GM21447 (cell line): ENCODE results near the gene NR2E3.
"Not testable (repeated sequence)": the region's sequence is repeated elsewhere in the genome, so short reads cannot be mapped to it uniquely, and the experiment has no call there.

Experiments
- ATAC-seq: cut with Tn5 transposase; IDR thresholded peaks from one replicate; pipeline ENCODE4 v1.9.1; 2021; ENCODE audit not compliant: unreplicated experiment

Gene NR2E3

GRCh38 chr15:71813723-71814470 is 3.5 kb downstream of the NR2E3 start:
- no peak for ATAC-seq

- no peak for ATAC-seq
Observed at GRCh38 chr15:71815301-71815700, 4.9 kb downstream of the NR2E3 start.

GRCh38 chr15:71817351-71817750 is 7.0 kb downstream of the NR2E3 start:
- no peak for ATAC-seq

- ATAC-seq = no peak
Observed at GRCh38 chr15:71820127-71820526, 9.8 kb downstream of the NR2E3 start.

- ATAC-seq = no peak
Observed at GRCh38 chr15:71821547-71822129, 11.3 kb downstream of the NR2E3 start.

- ATAC-seq = no peak
Observed at GRCh38 chr15:71822890-71823630, 12.7 kb downstream of the NR2E3 start.

- no peak for ATAC-seq
Observed at GRCh38 chr15:71823801-71824200, 13.4 kb downstream of the NR2E3 start.

GRCh38 chr15:71825021-71825730 is 14.8 kb downstream of the NR2E3 start:
- ATAC-seq = no peak

- no peak for ATAC-seq
Observed at GRCh38 chr15:71826196-71826595, 15.8 kb downstream of the NR2E3 start.

GRCh38 chr15:71830981-71831380 is 20.6 kb downstream of the NR2E3 start:
- ATAC-seq = no peak

GRCh38 chr15:71841563-71841962 is 31.2 kb downstream of the NR2E3 start:
- no peak for ATAC-seq

GRCh38 chr15:71844916-71845315 is 34.6 kb downstream of the NR2E3 start:
- no peak for ATAC-seq

GRCh38 chr15:71853543-71853942 is 43.2 kb downstream of the NR2E3 start:
- no peak for ATAC-seq

- not testable (repeated sequence) for ATAC-seq
Observed at GRCh38 chr15:71858232-71858631, 47.9 kb downstream of the NR2E3 start.
